ENCODE results near the gene GYPC.

GYPC gene

DNA sequence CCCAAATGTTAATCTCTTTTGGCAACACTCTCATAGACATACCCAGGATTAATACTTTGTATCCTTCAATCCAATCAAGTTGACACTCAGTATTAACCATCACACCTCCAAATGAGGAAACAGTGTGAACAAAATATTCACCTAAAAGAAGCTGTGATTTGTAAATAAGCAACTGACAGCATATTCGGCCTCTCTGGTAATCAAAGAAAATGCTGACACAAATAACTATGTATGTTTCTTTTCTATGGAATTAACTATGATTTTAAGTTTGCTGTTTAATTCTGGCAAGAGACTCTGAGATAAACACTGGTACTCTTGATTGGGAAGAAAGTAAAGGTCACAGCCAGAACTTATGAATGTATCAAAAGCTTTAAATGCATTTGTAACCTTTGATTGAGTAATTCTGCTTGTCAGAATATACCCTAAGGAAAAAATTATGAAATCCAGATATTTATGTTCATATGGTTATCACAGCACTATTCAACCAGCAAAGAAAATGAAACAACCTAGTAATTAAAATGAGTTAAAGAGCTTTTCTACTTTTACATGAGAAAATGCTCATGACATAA, 3.6 kb upstream of the GYPC start:
- DNase-seq, result no peak

DNA sequence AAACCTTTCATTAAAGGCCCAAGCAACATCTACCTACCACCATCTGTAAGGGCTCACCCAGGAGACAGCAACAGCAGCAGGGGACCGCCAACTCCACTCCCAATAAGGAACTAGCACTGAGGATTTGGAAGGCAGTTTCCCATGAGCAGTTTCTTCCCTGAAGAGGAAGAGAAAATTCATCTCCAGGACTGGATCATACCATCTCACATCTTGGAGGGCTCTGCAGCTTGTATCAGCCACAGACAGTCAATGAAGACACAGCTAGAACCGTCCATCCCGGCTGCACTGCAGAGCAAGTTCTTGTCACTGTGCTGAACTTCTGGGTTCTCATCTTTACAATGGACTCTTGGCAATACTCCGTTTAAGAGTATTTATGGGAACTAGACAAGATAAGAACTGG, 2.8 kb upstream of the GYPC start:
- DNase-seq, result no peak

DNA sequence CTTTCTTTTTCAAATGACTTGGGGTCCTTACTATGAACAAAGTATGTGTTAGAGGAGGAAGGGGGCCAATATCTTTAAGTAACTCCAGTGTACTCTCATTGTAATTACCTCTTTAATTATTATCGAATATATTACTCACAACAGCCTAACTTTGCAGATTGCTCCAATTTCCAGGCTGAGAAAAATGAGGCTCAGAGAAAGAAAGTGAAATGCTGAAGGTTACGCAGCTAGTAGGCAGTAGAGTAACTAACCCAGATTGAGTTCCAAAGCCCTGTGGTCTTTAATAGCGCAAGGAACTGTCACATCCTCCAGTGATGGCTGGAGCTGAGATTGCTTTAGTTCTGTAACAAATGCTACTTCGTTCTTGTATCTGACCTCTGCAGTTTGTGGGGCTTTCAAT, 2.2 kb upstream of the GYPC start:
- DNase-seq, result no peak

- DNase-seq, result no peak
Observed at GRCh38 chr2:126655051-126655450, 907 bp upstream of the GYPC start.

- no peak for DNase-seq
Observed at GRCh38 chr2:126656431-126657147, 631 bp downstream of the GYPC start.

DNA sequence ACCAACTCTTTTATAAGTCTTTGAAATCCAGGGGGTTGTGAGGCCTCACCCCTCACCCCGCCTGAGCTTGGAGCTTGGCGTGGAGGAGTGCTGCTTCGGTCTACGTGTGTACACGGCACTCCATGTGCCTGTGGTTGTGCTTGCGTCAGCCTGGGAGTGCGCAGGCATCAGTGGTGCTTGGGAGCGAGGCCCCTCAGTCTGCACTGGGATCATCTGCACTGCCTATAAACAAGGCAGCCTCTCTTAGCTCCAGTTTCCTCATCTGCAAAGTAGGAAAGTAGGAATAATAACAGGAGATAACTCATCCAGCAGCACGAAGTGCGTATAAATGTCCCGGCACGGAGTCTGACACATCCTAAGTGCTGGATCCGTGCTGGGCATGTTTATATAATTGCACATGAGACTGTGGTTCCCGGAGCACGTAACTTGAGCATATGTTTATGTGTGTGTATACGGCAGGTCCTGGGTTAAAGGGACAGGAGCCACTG, 1.2 kb downstream of the GYPC start:
- no peak for DNase-seq

GRCh38 chr2:126657636-126658318, 1.8 kb downstream of the GYPC start:
- DNase-seq, result no peak

DNA sequence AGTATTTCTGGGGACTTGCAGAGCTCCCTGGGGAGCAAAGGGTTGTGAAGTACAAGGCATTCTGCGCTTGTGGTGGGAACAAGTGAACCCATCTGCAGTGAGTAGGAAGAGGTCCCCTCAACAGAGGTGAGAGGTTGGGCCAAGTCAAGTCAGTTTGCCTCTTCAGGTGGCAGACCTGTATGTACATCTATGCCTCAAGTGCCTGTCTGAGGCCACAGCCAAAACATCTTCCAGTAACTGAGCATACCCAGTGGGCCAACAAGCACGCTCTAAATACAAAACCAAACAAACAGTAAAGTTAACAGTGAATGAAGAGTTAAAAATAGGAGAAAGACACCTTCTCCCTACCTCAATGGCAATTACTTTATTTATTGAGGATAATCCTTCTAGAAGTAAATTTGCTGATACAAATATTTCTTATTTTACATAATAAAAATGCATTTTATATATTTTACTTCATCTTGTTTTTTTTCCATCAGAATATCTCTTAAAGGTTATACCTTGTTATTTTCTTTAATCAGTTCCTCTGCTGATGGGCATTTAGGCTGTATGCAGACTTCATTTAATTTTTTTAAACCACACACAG, 2.5 kb downstream of the GYPC start:
- no peak for DNase-seq

GRCh38 chr2:126658905-126659561, 3.1 kb downstream of the GYPC start:
- no peak for DNase-seq

DNA sequence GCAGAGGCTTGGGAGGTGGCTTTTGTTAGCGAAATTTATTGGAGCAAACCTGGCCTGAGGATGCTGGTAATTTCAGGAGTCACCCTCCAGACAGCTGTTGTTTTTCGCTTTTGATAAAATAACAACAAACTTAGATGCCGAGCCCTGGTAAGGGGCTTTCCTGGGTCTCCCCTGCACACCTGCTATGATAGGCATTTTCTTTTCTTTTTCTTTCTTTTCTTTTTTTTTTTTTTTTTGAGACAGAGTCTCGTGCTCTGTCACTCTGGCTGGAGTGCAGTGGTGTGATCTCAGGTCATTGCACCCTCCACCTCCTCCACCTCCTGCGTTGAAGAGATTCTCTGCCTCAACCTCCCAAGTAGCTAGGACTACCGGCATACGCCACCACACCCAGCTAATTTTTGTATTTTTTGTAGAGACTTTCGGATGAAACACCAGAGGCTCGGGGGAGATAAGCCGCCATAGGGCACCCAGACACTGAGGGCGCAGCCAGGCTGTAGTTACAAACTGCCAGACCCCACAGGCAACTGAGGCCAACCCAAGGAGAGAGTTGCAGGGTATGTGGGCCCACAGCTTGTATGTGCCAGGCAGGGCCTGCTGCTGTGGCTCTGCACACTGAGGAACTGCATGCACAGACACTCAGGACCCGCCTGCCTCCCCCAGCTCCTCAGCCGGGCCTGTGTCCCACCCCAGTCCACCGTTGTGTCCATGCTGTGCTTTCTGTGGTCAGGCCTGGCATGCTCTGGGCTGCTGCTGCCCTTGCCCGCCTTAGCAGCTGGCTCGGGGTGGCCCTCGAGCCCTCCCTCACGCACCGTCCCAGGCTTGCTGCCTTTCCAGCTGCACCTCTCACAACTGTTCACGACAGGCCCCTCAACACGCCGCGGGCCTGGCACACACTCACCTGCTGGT, 3.9 kb downstream of the GYPC start:
- DNase-seq, result no peak

GRCh38 chr2:126660971-126661370, 5.0 kb downstream of the GYPC start:
- DNase-seq, result no peak

- no peak for DNase-seq
Observed at GRCh38 chr2:126661702-126662500, 5.9 kb downstream of the GYPC start.

GRCh38 chr2:126662621-126663020, 6.7 kb downstream of the GYPC start:
- no peak for DNase-seq

DNA sequence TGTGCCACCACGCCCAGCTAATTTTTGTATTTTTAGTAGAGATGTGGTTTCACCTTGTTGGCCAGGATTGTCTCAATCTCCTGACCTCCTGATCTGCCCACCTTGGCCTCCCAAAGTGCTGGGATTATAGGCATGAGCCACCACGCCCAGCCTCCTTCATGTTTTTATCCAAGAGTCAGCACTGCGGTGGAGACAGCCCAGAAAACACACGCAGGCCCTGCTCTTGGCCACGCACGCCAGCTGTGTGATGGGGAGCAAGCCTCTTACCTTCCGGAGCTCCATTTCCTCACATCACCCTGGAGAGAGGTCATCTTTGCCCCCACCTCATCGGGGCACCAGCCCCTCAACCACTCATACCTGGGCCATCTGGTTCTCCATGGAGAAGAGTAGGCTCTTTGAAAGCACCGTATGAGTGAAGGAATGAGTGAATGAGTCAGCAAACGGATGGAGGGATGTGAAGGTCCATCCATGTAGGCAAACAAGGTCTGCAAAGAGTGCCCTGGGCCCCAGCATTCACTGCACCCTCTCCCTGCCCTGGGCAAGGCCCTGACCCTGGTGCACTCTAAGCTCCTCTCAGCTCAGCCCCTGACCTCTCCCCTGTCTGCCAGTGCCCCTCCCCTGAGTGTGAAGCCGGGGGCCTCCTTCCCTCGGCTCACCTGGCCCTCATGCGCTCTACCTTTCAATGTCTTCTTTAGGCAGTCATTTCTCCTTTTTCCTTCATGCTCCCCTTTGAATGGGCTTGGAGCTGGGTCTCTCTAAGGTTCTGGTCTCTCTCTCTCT, 7.4 kb downstream of the GYPC start:
- no peak for DNase-seq

DNA sequence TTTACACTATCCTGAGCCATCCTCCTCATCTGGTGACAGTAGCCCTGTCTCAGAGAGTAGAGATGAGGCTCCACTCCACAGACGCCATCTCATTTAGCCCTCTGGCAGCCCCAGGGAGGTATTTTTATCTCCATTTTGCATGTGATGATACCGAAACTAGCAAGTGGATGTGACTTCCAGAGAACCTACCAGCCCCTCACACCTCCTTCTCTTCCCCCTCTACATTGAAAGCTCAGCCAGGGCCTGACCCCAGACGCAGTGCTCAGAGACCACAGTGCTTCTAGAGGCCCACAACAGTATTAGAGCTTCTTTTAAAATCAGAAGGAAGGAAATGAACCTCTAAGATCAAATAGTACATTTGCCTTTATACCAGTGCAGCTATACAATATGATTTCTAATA, 8.3 kb downstream of the GYPC start:
- DNase-seq, result no peak

- DNase-seq, result no peak
Observed at GRCh38 chr2:126664639-126665038, 8.7 kb downstream of the GYPC start.

GRCh38 chr2:126665483-126665882, 9.5 kb downstream of the GYPC start:
- DNase-seq, result no peak

DNA sequence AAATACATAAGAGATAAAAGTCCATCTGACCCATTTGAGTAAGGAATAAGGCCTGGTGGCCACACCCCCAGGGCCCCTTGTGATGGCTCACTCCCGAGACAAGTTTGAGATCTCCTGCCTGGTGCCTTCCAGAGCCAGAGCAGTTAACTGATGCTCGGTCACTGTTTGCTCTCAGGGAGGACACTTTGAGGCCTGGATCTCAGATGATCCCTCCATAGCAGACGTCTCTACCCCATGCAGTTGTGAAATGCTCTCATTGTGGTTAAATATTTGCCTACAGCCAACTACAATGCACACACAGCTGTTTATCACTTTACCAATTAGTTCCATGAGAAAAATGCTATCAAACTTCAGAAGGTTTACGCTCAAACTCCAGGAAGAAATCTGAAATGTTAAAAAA, 12.3 kb downstream of the GYPC start:
- DNase-seq, result no peak

DNA sequence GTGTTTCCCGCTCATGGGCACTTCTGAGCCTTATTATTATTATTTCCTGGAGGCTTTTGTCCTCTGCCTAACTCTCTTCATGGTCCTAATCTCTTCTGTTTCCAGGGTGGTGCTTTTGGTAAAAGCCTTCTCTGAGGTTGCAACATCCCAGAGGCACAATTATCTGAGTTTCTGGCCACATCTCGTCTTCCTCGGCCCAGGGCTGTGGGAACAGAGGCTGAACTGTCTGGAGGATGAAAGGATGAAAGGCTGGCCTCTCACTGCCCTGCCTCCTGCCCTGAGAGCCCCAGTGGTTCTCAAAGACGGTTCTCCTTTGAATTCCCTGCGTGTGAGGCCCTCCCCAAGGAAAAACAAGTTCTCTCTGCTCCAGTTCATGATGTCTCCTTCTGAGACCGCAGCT, 13.8 kb downstream of the GYPC start:
- no peak for DNase-seq

DNA sequence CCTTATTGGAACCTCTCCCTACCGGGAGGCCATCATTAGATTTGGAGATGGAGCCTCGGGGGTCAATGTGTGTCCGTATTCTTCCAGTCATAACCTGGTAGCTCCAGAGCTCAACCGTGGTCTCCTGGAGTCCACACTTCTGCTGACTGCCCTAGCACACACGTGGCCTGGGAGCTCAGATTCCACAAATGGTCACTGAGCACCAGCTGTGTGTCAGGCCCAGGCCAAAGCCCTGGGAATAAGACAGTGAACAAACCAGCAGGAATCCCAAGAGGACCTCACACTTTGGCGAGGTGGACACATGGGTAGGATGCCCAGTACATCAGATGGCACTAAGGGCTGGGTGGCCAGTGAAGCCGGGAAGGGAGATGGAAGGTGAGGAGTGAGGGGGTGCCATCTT, 15.5 kb downstream of the GYPC start:
- DNase-seq, result no peak

All from NCI-H1930 (cell line).